EL (cell line): ENCODE data around the gene ADGRL3.
"Not testable (repeated sequence)": the region's sequence is repeated elsewhere in the genome, so short reads cannot be mapped to it uniquely, and the experiment has no call there.

Experiments used
- DNase-seq: peaks from one replicate; pipeline ENCODE4 v3.0.0-alpha.2; 2016

ADGRL3 gene

DNA sequence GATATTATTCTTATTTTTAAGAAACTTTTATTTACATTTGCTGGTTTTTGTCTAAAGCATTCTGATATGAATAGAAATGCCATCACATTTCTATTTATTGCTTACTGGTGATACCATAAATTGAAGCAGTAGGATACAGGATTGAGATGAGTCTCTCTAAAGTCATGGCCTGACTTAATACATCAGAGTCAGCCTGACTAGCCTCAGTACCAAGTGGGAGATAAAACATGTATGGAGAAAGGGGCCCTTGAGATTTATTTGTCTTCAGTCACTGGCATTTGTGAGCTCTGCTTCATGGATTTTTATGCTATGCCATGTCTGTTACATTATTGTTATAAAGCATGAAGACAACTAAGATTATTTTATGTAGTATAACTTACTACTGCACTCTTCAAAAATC is 465.5 kb downstream of the ADGRL3 start:
- DNase-seq, result no peak

DNA sequence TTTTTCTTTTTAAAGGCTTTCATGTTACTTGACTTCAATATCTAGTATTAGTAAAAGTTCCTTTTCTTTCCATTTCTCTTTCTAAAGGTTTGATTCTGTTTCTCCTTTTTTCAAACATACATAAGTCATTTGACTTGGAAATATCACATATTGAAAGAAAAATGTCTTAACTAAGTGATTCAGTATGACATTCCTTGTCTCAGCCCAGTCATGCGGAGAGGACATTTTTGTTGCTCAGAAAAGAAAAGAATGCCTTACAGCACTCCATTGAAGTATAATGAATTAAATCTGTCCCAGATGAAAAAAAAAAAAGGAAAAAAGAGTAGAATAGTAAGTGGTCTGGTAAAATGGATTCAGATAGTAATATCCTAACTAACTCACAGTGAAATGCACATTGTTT is 466.1 kb downstream of the ADGRL3 start:
- no peak for DNase-seq

DNA sequence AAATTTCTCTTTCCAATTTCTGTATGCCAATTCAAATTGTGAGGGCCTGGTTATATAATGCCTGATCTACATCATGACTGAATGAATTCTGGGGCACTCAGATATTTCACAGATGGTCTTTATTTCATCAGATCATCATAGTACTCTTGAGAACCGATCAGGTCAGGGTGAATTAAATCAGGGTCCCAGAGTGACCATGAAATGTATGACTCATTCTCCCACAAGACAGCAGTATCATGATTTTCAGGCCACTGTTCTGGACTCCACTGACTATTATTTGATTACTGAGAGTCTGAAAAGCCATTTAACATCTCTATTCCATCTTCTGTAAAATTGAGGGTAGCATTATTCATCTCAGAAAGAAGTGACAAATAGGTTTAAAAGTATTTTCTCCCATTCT is 471.5 kb downstream of the ADGRL3 start:
- DNase-seq, result no peak

DNA sequence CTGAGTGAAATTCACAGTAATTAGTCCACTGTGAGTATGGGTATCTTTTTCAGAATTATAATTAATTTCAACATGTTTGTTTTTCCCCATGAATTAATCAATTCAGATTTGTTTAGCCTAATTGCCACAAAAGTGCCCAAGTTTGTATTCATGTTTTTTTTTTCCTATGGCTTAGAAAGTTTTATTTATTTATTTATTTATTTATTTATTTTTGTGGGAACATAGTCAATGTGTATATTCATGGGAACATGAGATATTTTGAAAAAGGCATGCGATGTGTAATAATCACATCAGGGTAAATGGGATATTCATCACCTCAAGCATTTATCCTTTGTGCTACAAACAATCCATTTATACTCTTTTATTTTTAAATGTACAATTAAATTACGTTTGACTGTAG is 475.3 kb downstream of the ADGRL3 start:
- DNase-seq, result no peak

DNA sequence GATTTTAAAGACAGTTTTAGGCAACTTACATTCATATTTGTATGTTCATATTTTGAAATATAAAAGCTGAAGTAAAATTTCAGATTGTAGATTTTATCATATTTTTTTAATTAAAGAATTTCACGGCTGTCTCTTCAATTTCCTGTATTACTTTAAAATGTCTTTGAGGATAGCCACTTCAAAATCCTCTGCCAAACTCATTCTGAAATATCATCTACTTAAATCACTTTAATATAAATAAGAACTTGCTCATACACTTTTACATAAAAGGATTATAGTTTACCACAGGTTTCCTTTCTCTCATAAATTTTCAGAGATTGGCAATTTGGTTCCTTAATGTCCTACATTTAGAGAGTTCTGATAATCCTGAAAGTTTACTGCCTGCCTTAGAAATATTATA is 478.2 kb downstream of the ADGRL3 start:
- DNase-seq, result no peak

DNA sequence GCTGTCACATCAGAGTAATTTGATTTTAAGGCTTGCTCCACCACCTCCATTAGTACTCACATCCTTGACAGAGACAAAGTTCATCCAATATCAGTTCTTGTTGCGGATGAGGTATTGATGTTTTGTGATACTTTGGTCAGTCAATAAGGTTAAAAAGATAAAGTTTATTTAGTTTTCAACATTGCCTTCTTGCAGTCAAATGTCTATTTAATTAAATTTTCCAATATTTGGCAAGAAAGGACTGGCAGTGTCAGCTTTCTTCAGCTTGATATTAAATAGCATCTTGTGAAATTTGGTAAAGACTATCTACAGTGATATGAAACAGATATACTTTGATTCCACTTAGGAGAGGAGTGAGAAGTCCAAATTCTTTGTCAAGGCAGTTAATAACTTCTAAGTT is 493.4 kb downstream of the ADGRL3 start:
- no peak for DNase-seq

DNA sequence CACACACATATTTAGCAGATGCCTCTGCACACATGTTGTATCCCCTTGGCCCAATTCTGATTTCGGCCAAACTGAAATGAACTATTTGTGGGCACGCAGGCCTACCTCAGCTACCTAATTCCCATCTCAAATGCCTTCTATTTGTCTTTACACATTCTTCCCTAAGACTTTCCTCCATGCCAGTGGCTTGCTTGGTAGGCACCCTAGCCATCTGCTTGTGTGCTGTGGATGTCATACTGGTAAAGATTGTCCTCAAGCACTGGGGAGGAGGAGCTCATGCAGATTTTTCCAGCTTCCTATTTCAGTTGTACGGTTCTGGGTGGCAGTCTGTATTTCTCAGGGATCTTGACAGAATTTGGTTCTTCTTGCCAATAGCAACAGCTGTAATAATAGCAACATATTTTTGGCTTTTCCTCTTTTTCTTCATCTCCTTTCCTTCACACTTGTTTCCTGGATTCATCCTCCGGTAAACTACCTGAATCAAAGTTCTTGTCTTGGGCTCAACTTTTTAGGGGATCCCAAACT is 514.3 kb downstream of the ADGRL3 start:
- no peak for DNase-seq

DNA sequence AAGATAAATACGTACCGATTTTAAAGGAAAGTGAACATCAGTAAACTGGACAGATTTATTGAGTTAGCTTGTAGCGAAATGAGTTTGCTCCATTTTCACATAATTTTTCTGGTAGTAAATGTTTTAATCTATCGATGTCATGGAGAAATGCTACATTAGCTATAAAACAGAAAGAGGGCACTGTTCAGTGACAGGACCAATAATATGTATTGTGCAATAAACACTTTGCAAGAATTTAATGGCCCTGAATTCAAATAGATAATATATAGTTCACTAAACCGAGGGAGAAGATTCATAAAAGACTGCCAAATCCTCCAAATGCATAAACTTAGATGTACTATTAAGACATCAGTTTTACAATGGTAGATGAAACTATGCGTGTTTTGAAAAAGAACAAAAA is 516.3 kb downstream of the ADGRL3 start:
- no peak for DNase-seq

DNA sequence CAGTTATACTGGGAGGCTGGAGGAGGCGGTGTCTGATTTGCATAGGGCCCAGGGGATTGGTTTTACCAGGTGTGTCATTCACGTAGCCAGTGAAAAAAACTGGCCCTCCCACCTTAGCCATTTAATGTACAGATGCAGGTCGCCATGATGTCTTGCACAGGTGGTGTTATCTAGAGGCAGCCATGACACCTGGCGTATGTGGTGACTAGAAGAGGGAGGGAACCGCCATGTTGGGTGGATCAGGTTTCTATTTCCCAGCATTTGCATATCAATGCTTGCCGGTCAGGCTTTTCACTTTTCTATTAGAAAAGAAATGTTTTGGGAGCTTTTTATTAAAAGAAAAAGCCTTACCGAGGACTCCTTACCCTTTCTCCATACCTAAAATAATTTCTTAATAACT is 523.4 kb downstream of the ADGRL3 start:
- no peak for DNase-seq

DNA sequence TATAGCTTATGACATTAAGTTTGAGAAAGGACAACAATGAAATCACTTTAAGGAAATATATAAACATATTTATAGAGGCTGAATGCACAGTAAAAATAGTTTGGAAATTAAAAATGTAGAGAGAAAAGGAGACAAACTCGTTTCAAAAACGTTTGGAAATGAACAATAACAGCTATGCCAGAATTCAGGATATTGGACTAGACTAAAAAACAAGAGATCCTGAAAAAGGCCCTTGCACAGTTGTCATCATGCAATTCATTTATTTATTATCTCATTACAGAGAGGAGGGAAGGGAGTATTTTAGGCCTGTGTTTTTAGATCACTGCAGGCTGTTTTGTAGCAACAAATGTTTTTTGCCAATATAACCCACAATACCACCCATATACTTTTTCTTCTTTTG is 527.2 kb downstream of the ADGRL3 start:
- DNase-seq, result no peak

DNA sequence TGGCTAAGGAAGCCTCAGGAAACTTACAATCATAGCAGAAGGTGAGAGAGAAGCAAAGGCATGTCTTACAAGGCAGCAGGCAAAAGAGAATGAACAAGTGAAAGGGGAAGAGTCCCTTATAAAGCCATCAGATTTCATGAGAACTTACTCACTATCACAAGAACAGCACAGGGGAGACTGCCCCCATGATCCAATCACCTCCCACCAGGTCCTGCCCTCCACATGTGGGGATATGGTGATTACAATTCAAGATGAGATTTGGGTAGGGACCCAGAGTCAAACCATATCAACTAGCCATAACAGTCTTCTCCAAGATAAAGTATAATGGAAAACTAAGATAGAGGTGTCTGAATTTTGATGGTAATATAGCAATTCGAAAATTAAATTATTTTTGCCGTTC is 534.3 kb downstream of the ADGRL3 start:
- DNase-seq, result no peak

DNA sequence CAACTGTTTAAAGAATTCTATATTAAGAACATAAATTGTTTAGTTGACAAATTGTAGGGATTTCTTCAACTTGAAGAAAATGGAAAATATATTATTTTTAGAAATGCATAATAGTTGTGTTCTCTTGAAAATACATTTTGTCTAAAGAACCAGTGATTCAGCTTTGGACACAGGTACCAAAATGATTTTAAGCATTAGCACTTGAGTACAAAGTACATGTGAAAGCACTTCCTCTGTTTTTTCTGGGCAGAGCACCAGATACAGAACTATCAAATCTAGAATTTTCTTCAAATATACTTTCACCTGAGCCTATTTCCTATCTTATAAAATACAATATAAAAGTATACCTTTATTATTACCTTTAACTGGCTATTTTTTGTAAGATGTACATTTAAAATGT is 539.8 kb downstream of the ADGRL3 start:
- DNase-seq, result no peak

DNA sequence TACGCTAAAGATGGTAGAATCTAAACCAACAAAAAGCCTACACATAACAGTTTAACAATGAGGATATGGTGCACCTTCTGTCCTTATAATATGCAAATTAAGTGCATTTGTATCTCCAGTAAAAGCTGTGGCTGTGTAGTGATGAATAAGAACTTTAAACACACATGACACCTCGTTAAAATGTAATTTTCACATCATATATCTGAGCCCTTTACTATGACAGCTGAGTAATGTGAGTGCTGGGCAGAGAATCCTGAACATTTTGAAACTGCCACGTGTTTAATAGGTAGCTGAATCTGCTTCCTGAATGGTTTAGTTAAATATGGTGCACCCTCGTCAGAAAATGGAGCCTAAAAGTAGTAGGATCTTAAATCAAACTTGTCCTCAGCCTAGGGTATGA is 540.8 kb downstream of the ADGRL3 start:
- no peak for DNase-seq

DNA sequence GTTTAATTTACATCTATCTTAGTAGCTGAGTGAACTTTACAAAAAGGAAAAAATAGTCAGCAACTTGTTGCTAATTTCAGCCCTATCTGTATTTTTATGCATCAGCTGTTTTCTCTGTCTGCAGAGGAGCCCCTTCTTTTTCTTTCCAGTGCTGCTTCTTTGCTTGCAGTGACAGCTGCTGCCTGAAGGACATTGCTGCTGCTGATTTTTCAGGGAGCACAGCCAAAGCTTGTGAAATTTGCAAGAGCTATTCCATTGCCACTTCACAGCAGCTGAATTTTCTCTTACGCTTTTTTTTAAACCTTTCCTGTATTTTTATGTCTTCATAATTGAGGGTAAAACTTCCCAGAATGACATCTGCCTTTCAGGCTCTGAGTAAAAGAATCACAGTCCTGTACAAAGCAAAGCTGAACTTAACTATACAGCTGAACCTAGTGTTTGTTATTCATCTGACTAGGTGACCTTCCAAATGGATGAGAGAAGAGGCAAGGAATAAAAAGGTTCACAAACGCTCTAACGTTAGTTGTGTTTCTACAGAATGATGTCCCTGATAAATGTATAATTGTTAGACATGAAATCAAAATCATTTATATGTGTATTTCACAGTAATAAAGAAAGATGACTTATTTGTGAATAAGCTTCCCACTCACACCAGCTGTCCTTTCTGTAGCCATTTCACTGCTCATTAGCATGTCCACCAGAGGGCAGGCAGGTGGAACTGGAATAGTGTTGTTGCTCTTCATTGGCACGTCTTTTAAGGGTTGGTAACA is 541.4 kb downstream of the ADGRL3 start:
- no peak for DNase-seq

DNA sequence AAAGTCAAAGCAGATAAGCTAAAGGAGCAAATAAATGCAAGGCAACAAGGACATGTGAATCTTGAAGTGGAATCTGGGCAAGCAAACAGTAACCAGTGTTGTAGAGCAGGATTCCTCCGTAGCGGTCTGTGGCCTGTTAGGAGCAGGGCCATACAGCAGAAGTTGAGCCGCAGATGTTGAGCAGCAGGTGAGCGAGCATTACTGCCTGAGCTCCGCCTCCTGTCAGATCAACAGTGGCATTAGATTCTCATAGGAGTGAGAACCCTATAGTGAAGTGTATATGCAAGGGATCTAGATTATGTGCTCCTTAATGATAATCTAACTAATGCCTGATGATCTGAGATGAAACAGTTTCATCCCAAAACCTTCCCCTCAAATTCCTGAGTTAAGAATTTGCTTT is 550.7 kb downstream of the ADGRL3 start:
- DNase-seq, result no peak

DNA sequence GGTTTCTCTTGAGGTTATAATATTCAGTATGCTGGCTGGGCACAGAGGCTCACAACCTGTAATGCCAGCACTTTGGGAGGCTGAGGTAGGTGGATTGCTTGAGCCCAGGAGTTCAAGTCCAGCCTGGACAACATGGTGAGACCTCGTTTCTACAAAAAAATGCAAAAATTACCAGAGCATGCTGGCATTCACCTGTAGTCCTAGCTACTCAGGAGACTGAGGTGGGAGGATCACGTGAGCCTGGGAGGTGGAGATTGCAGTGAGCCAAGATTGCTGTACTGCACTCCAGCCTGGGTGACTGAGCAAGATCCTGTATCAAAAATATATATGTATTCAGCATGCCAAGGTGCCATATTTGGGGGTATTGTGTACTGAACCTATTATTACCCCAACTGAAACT is 552.5 kb downstream of the ADGRL3 start:
- no peak for DNase-seq

DNA sequence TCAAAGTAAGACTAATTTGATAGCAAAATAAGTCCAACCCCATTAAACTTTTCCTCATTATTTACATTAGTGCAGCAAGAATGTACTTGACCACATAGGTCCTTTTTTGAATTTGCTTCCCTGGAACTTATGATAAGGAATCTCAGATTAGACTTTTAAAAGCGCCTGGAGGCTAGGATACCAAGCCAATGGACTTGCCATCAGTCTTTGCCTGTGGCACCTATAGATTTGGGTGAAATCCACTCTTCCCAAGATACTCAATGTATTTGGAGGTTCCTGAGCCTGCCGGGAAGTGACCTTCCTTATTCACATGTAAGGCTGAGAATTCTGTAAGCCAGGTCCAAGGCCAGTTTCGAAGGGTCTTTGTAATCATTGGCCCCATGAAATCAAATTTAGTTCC is 553.6 kb downstream of the ADGRL3 start:
- DNase-seq, result no peak

DNA sequence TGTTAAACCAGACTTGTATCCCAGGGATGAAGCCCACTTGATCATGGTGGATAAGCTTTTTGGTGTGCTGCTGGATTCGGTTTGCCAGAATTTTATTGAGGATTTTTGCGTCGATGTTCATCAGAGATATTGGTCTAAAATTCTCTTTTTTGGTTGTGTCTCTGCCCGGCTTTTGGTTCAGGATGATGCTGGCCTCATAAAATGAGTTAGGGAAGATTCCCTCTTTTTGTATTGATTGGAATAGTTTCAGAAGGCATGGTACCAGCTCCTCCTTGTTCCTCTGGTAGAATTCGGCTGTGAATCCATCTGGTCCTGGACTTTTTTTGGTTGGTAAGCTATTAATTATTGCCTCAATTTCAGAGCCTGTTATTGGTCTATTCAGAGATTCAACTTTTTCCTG is 556.8 kb downstream of the ADGRL3 start:
- DNase-seq, result not testable (repeated sequence)

DNA sequence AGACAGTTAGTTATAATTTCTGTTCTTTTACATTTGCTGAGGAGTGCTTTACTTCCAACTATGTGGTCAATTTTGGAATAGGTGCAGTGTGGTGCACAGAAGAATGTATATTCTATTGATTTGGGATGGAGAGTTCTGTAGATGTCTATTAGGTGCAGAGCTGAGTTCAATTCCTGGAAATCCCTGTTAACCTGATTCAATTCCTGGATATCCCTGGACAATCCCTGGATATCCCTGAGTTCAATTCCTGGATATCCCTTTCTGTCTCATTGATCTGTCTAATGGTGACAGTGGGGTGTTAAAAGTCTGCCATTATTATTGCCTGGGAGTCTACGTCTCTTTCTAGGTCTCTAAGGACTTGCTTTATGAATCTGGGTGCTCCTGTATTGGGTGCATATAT is 557.9 kb downstream of the ADGRL3 start:
- not testable (repeated sequence) for DNase-seq

DNA sequence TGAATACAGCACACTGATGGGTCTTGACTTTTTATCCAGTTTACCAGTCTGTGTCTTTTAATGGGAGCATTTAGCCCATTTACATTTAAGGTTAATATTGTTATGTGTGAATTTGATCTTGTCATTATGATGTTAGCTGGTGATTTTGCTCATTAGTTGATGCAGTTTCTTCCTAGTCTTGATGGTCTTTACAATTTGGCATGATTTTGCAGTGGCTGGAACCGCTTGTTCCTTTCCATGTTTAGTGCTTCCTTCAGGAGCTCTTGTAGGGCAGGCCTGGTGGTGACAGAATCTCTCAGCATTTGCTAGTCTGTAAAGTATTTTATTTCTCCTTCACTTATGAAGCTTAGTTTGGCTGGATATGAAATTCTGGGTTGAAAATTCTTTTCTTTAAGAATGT is 558.5 kb downstream of the ADGRL3 start:
- not testable (repeated sequence) for DNase-seq

DNA sequence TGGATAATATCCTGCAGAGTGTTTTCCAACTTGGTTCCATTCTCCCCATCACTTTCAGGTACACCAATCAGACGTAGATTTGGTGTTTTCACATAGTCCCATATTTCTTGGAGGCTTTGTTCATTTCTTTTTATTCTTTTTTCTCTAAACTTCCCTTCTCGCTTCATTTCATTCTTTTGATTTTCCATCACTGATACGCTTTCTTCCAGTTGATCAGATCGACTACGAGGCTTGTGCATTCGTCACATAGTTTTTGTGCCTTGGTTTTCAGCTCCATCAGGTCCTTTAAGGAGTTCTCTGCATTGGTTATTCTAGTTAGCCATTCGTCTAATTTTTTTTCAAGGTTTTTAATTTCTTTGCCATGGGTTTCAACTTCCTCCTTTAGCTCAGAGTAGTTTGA is 559.1 kb downstream of the ADGRL3 start:
- DNase-seq, result not testable (repeated sequence)

DNA sequence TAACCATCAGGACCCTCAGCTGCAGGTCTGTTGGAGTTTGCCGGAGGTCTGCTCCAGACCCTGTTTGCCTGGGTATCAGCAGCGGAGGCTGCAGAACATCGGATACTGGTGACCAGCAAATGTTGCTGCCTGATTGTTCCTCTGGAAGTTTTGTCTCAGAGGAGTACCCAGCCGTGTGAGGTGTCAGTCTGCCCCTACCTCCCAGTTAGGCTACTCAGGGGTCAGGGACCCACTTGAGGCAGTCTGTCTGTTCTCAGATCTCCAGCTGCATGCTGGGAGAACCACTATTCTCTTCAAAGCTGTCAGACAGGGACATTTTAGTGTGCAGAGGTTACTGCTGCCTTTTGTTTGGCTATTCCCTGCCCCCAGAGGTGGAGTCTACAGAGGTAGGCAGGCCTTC is 559.8 kb downstream of the ADGRL3 start:
- not testable (repeated sequence) for DNase-seq

DNA sequence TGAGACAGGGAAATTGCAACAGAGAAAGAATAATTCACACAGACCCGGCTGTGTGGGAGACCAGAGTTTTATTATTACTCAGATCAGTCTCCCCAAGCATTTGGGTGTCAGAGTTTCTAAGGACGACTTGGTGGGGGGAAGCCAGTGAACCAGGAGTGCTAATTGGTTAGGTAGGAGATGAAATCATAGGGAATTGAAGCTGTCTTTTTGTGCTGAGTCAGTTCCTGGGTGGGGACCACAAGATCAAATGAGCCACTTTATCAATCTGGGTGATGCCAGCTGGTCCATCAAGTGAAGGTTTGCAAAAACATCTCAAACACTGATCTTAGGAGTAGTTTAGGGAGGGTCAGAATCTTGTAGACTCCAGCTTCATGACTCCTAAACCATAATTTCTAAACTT is 560.7 kb downstream of the ADGRL3 start:
- DNase-seq, result no peak

DNA sequence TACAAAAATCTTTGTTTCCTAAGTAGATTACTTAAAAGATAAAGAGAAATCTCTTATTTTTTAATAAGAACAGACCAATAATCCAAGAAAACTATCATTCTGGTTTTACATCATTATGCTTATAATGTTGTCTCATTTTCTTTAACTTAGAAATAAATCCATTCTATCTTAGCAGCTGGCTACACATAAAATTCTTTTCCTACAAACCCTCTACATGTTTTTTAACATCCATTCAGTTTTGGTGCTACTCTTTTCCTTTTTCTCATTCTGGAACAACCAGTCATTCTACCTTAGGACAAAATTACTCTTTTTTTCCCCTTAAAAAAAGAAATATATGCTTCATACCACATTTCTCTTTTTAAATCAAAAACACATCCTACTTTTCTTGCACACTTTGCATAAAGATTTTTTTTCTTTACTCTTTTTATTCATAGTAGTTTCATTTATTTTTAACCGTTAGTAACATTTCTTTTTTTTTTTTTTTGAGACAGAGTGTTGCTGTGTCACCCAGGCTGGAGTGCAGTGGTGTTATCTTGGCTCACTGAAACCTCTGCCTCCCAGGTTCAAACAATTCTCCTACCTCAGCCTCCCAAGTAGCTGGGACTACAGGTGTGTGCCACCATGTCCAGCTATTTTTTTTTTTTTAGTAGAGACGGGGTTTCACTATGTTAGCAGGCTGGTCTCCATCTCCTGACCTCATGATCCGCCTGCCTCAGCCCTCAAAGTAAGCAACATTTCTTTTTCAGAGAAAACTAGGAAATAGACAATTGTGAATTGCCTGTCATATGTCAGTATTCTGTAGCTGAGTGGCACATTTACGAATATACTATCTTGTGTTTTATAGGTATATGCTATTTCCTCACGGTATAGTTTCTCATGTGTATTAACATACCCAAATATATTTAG is 562.8 kb downstream of the ADGRL3 start:
- DNase-seq, result no peak
